ENCODE measurements around the gene C9orf78. TPM values are rescaled to one million over a fixed set of nuclear protein-coding genes. Genes with fewer than 3 reads are reported as not detected.

Gene C9orf78
- total RNA-seq, 8 experiments from 2014 or later, result 33.2 to 73.1 (median 48.6) TPM

GRCh38 chr9:129783516-129784361, 51.3 kb downstream of the C9orf78 start:
- Histone ChIP-seq H3K27ac (no peak overlapping the region), H3K4me1 (replicated peaks in 1 of 2) (no peaks in the 10 kb centered on the region), H3K4me3 (no peak overlapping the region)
- in situ Hi-C loops (cut with MboI; ENCODE audit: low pct_unique_long_range_greater_than_20kb in 2 of 9, low sequenced_read_pairs in 9 of 9, unreplicated experiment in 9 of 9), result loop anchor here in 8 of 9 experiments (5.0 to 25.0 kb wide), 8 partner anchors 46 to 649 kb away; partner anchors contain the start of genes ASB6 (in 6 of the 8), NTMT1 (in 5 of the 8) and PRRX2 (in 1 of the 8)
- peak; percentile 74 to 99 (median 93) for ATAC-seq (replicated peaks in 6 of 8)
- 0 to 64% (median 29%) methylated on average over 1 to 10 of the region's 14 CpGs for WGBS, 10 experiments

DNA sequence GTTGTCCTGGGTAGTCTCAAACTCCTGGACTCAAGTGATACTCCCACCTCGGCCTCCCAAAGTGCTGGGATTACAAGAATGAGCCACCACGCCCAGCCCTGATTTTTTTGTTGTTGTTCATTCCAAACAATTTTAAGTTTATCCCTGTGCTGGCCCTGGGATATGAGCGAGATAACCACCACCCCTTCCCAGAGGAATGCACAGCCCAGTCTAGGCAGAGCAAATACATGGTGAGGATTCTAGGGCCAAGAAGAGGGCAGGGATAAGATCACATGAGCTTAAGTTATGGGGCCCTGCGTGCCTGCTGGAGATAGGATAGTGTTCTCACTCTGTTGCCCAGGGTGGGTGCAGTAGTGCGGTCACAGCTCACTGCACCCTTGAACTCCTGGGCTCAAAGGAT, 53.1 kb downstream of the C9orf78 start:
- peaks cover 8 to 9% of the 10 kb centered on the region in 2 donors for H3K4me1 ChIP-seq (replicated peaks in 1 of 2)
- in situ Hi-C loops (cut with MboI; ENCODE audit: low pct_unique_long_range_greater_than_20kb in 2 of 9, low sequenced_read_pairs in 9 of 9, unreplicated experiment in 9 of 9), result loop anchor here in 8 of 9 experiments (5.0 to 25.0 kb wide), 8 partner anchors 45 to 647 kb away; partner anchors contain the start of genes ASB6 (in 6 of the 8), NTMT1 (in 5 of the 8) and PRRX2 (in 1 of the 8)
- H3K4me3 ChIP-seq, result no peak overlapping the region
- H3K27ac ChIP-seq, result no peak overlapping the region
- 56 to 100% (median 76%) methylated on average over 1 to 5 of the region's 5 CpGs; no CpG with 5 or more reads in 2 of the 10 experiments for WGBS, 10 experiments
- no peak for ATAC-seq (replicated peaks in 6 of 8)

DNA sequence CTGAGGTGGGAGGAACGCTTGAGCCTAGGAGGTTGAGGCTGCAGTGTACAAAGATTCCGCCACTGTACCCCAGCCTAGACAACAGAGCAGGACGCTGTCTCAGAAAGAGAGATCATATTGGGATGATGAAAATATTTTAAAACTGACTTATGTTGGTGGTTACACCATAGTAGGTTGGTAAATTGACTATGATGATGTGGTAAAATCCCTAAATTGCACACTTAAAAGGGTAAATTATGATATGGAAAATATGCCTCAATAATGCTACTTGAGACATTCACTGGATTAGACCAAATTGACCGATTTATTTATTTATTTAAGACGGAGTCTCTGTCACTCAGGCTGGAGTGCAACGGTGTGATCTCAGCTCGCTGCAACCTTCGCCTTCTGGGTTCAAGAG, 53.9 kb downstream of the C9orf78 start:
- WGBS, 10 experiments, result 73 to 100% (median 77%) methylated on average over 1 to 8 of the region's 8 CpGs
- Histone ChIP-seq H3K27ac (no peak overlapping the region), H3K4me3 (no peak overlapping the region), H3K4me1 (replicated peaks in 1 of 2) (peaks cover 14 to 15% of the 10 kb centered on the region in 2 donors)
- no peak for ATAC-seq (replicated peaks in 6 of 8)
- in situ Hi-C loops (cut with MboI; ENCODE audit: low pct_unique_long_range_greater_than_20kb in 2 of 9, low sequenced_read_pairs in 9 of 9, unreplicated experiment in 9 of 9), result loop anchor here in 8 of 9 experiments (5.0 to 25.0 kb wide), 8 partner anchors 44 to 646 kb away; partner anchors contain the start of genes ASB6 (in 6 of the 8), NTMT1 (in 5 of the 8) and PRRX2 (in 1 of the 8)

DNA sequence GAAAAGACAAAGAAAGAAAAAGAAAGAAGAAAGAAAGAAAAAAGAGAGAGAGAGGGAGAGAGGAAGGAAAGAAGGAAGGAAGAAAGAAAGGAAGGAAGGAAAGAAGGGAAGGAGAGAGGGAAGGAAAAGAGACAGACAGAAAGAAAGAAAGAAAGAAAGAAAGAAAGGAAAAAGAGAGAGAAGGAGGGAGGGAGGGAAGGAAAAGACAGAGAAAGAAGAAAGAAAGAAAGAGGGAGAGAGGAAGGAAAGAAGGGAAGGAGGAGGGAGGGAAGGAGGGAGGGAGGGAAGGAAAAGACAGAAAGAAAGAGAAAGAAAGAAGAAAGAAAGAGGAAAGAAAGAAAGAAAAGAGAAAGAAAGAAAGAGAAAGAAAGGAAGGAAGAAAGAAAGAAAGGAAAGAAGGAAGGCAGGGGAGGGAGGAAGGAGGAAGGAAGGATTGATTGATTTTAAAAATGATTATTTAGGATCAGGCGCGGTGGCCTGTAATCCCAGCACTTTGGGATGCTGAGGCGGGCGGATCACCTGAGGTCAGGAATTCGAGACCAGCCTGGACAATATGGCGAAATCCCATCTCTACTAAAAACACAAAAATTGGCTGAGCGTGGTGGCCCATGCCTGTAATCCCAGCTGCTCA, 55.4 kb downstream of the C9orf78 start:
- no peak overlapping the region for H3K27ac ChIP-seq
- H3K4me3 ChIP-seq, result no peak overlapping the region
- H3K4me1 ChIP-seq (replicated peaks in 1 of 2), result peaks cover 14 to 15% of the 10 kb centered on the region in 2 donors
- no peak for ATAC-seq (replicated peaks in 6 of 8)
- in situ Hi-C loops (cut with MboI; ENCODE audit: low pct_unique_long_range_greater_than_20kb in 2 of 9, low sequenced_read_pairs in 9 of 9, unreplicated experiment in 9 of 9), result loop anchor here in 8 of 9 experiments (5.0 to 25.0 kb wide), 8 partner anchors 42 to 645 kb away; partner anchors contain the start of genes ASB6 (in 6 of the 8), NTMT1 (in 5 of the 8) and PRRX2 (in 1 of the 8)
- 78 to 100% (median 91%) methylated on average over 1 to 7 of the region's 7 CpGs; no CpG with 5 or more reads in 2 of the 10 experiments for WGBS, 10 experiments

DNA sequence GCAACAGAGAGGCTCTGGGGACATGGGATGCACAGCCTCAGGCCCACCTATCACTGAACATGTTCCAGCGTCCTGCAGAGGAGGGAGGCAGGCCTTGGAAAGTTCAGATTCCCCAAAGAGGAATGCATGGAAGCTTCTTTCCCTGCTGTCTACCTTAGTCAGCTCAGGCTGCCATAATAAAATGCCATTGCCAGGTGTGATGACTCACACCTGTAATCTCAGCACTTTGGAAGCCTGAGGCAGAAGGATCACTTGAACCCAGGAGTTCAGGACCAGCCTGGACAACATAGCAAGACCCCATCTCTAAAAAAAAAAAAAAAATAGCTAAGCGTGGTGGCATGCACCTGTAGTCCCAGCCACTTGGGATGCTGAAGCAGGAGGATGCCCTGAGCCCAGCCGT, 56.6 kb downstream of the C9orf78 start:
- ATAC-seq (replicated peaks in 6 of 8), result no peak
- Histone ChIP-seq H3K27ac (no peak overlapping the region), H3K4me3 (no peak overlapping the region), H3K4me1 (replicated peaks in 1 of 2) (peaks cover 14 to 15% of the 10 kb centered on the region in 2 donors)
- in situ Hi-C loops (cut with MboI; ENCODE audit: low pct_unique_long_range_greater_than_20kb in 2 of 9, low sequenced_read_pairs in 9 of 9, unreplicated experiment in 9 of 9), result loop anchor here in 6 of 9 experiments (25.0 kb wide), 3 partner anchors 116 to 641 kb away; partner anchors contain the start of genes ASB6 (in 5 of the 6), NTMT1 (in 5 of the 6) and PRRX2 (in 1 of the 6)
- WGBS, 10 experiments, result 46 to 100% (median 84%) methylated on average over 1 to 3 of the region's 3 CpGs; no CpG with 5 or more reads in 3 of the 10 experiments

GRCh38 chr9:129777769-129778130, 57.3 kb downstream of the C9orf78 start:
- Histone ChIP-seq H3K4me3 (peak overlapping the region in 1 of 5 donors; percentile 1), H3K4me1 (replicated peaks in 1 of 2) (peaks cover 14 to 15% of the 10 kb centered on the region in 2 donors), H3K27ac (peak overlapping the region; percentile 63 to 80)
- in situ Hi-C loops (cut with MboI; ENCODE audit: low pct_unique_long_range_greater_than_20kb in 2 of 9, low sequenced_read_pairs in 9 of 9, unreplicated experiment in 9 of 9), result loop anchor here in 6 of 9 experiments (25.0 kb wide), 3 partner anchors 115 to 640 kb away; partner anchors contain the start of genes ASB6 (in 5 of the 6), NTMT1 (in 5 of the 6) and PRRX2 (in 1 of the 6)
- peak in 2 of 8 experiments; percentile 6 to 13 for ATAC-seq (replicated peaks in 6 of 8)
- WGBS, 10 experiments, result 75 to 100% (median 90%) methylated on average over 2 to 5 of the region's 11 CpGs; no CpG with 5 or more reads in 5 of the 10 experiments

Other genes starting within 250 kb of the C9orf78 start
- gene C9orf50, start 214.2 kb downstream of the C9orf78 start, total RNA-seq, result under 1 TPM in 6 of 8 experiments, not detected in 2; 0.22 to 1.00 (median 0.49) TPM
- 10 to 100 TPM; 25.4 to 49.4 (median 35.2) TPM for gene NTMT1, start 209.1 kb downstream of the C9orf78 start, total RNA-seq
- 10 to 100 TPM; 12.0 to 44.5 (median 18.5) TPM for gene ASB6, start 193.1 kb downstream of the C9orf78 start, total RNA-seq
- gene PRRX2, start 169.6 kb downstream of the C9orf78 start, total RNA-seq, result 10 to 100 TPM in 1 of 8 experiments, 1 to 10 TPM in 1, under 1 TPM in 5, not detected in 1; 0.14 to 14.4 (median 0.87) TPM
- 100 to 1,000 TPM in 1 of 8 experiments, 10 to 100 TPM in 1, 1 to 10 TPM in 4, under 1 TPM in 2; 0.77 to 215 (median 1.9) TPM for gene PTGES, start 82.2 kb downstream of the C9orf78 start, total RNA-seq
- gene TOR1B, start 32.1 kb downstream of the C9orf78 start, total RNA-seq, result 10 to 100 TPM; 10.7 to 31.4 (median 14.6) TPM
- 10 to 100 TPM; 19.8 to 46.2 (median 34.6) TPM for gene TOR1A, start 11.1 kb downstream of the C9orf78 start, total RNA-seq
- gene USP20, start 183 bp upstream of the C9orf78 start, total RNA-seq, result 10 to 100 TPM; 15.3 to 24.8 (median 20.7) TPM
- 10 to 100 TPM; 18.1 to 85.3 (median 29.3) TPM for gene FNBP1, start 207.9 kb upstream of the C9orf78 start, total RNA-seq
- 10 to 100 TPM; 27.6 to 58.5 (median 39.7) TPM for gene GPR107, start 218.6 kb upstream of the C9orf78 start, total RNA-seq